ENCODE measurements around the gene LGALS9C. TPM values are rescaled to one million over a fixed set of nuclear protein-coding genes. Genes with fewer than 3 reads are reported as not detected.
"Not testable (repeated sequence)": the region's sequence is repeated elsewhere in the genome, so short reads cannot be mapped to it uniquely, and the experiment has no call there.

The LGALS9C gene
- total RNA-seq, 1 donor from 2014 or later, result not detected

DNA sequence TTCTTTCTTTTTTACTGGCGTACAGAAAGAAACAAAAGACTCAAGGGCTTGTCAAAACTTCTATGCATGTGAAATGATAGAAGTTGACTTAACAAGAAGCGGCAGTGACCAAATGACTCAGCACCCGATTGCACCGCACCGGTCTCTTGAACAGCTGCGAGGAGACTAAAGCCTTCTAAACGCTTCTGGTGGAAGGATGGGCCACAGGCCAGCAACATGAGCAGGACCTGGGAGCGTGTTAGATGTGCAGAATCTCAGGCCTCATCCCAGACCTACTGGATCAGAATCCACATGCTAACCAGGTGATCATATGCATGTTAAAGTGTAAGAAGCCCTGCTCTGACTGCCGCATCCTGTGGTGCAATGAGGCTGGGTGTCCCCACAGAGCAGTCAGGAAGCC is 31.1 kb downstream of the LGALS9C start:
- H3K36me3 Mint-ChIP-seq (ENCODE audit: low read depth); DNase-seq (ENCODE audit: low spot score); H3K27ac Mint-ChIP-seq (ENCODE audit: unreplicated experiment); H3K9me3 Mint-ChIP-seq (ENCODE audit: low read depth); H3K27me3 Mint-ChIP-seq (ENCODE audit: low read depth); H3K4me3 Mint-ChIP-seq (ENCODE audit: unreplicated experiment); H3K4me1 Mint-ChIP-seq (ENCODE audit: low read depth): not testable (repeated sequence)

DNA sequence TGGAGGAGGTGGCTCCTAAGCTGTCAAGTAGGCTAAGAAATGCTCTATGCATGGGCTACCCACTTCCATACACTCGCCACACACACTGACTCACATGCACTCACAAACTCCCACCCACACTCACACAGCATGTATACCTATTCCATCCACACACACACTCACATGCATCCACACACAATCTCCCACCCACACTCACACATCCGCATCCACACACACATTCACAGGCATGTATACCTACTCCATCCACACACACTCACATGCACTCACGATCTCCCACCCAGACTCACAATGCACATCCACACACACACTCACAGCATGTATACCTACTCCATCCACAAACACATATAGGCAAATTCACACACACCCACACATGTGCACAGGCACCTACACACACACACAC is 32.1 kb downstream of the LGALS9C start:
- not testable (repeated sequence) for H3K4me3 Mint-ChIP-seq (ENCODE audit: unreplicated experiment); H3K36me3 Mint-ChIP-seq (ENCODE audit: low read depth); H3K9me3 Mint-ChIP-seq (ENCODE audit: low read depth); H3K4me1 Mint-ChIP-seq (ENCODE audit: low read depth); DNase-seq (ENCODE audit: low spot score); H3K27me3 Mint-ChIP-seq (ENCODE audit: low read depth); H3K27ac Mint-ChIP-seq (ENCODE audit: unreplicated experiment)

DNA sequence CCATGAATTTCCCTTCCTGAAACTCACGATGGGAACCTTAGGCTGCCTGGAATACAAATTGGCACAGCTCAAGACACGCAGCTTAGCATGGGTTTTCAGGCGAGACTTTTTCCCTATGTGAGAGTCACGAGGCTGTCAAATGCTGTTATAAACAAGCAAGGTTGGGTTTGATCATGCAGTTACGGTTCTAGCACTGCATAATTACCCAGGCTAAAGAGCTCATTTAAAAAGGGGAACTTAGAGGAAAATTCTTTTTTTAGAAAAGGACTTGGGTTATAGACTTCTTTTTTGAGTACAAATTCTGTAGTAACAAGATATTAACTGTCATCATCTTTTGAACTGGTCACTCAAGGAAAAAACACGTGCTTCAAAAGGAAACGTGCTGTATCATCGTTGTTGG is 44.5 kb downstream of the LGALS9C start:
- not testable (repeated sequence) for DNase-seq (ENCODE audit: low spot score); H3K36me3 Mint-ChIP-seq (ENCODE audit: low read depth); H3K4me1 Mint-ChIP-seq (ENCODE audit: low read depth); H3K27me3 Mint-ChIP-seq (ENCODE audit: low read depth); H3K4me3 Mint-ChIP-seq (ENCODE audit: unreplicated experiment); H3K9me3 Mint-ChIP-seq (ENCODE audit: low read depth); H3K27ac Mint-ChIP-seq (ENCODE audit: unreplicated experiment)

DNA sequence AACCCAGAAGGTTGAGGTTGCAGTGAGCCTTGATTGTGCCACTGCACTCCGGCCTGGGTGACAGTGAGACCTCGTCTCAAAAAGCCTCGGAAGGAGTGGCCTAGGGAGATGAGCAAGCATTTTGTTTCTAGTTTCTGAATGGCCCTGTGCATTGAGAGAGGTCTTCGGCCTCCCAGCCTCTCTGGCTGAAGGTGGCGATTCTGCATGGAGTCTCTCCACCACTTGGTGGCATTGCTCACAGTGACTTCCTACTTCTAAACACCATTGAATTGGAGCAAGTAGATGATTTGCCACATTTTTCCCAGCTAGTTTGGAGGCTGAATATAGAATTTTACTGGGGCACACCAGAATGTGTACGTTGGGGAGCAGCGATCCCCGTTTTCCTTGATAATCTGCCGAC is 48.4 kb downstream of the LGALS9C start:
- DNase-seq (ENCODE audit: low spot score); H3K9me3 Mint-ChIP-seq (ENCODE audit: low read depth); H3K36me3 Mint-ChIP-seq (ENCODE audit: low read depth); H3K4me1 Mint-ChIP-seq (ENCODE audit: low read depth); H3K27ac Mint-ChIP-seq (ENCODE audit: unreplicated experiment); H3K27me3 Mint-ChIP-seq (ENCODE audit: low read depth); H3K4me3 Mint-ChIP-seq (ENCODE audit: unreplicated experiment): not testable (repeated sequence)
- TF ChIP-seq, protein P1, sequence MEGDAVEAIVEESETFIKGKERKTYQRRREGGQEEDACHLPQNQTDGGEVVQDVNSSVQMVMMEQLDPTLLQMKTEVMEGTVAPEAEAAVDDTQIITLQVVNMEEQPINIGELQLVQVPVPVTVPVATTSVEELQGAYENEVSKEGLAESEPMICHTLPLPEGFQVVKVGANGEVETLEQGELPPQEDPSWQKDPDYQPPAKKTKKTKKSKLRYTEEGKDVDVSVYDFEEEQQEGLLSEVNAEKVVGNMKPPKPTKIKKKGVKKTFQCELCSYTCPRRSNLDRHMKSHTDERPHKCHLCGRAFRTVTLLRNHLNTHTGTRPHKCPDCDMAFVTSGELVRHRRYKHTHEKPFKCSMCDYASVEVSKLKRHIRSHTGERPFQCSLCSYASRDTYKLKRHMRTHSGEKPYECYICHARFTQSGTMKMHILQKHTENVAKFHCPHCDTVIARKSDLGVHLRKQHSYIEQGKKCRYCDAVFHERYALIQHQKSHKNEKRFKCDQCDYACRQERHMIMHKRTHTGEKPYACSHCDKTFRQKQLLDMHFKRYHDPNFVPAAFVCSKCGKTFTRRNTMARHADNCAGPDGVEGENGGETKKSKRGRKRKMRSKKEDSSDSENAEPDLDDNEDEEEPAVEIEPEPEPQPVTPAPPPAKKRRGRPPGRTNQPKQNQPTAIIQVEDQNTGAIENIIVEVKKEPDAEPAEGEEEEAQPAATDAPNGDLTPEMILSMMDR (IDR thresholded peaks at IDR 0.05), result peak; percentile 7

DNA sequence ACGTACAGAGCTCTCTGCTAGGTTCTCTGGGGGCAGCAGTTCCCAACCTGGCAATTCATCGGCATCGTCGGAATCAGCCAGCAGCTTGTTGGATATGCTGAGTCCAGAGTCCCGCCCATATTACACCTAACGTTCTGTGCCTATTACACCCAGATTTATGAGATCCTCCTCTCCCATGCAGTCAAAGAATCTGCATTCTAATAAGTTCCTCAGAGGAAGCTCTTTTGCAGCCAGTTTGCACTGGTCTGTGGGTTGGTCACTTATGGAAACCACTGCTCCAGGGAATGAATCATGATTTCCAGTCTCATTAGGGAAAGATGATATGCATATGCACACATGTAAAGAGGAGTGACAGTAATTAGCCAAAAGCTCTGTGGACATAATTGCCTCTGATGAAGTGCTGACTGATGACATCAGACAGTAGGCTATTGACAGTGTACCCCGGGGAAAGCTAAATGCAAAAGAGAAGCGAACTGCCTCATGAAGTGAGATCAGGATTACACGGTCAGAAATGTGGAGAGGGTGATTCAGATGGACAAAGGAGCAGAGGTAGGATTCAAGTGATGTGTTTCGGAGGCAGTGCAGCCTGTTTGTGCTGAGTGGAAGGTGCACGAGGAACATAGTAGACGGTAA is 49.7 kb downstream of the LGALS9C start:
- DNase-seq (ENCODE audit: low spot score); H3K4me3 Mint-ChIP-seq (ENCODE audit: unreplicated experiment); H3K27me3 Mint-ChIP-seq (ENCODE audit: low read depth); H3K27ac Mint-ChIP-seq (ENCODE audit: unreplicated experiment); H3K36me3 Mint-ChIP-seq (ENCODE audit: low read depth); H3K9me3 Mint-ChIP-seq (ENCODE audit: low read depth); H3K4me1 Mint-ChIP-seq (ENCODE audit: low read depth): not testable (repeated sequence)

DNA sequence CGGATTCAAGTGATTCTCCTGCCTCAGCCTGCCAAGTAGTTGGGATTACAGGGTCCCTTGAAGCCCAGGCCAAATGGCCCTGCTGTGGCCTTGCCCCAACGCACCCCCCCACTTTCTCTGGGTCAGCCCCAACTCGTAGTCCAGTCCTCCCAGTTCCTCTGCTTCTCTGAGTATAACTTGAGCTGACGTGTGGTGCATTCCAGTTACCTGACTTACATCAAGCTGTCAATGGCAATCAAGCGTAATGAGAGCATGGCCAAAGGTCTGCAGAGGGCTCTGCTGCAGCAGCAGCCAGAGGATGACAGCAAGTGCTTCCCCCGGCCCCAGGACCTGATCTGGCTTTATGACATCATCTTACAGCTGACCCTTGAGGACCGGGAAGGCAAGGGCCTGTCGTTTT is 50.8 kb downstream of the LGALS9C start:
- H3K27me3 Mint-ChIP-seq (ENCODE audit: low read depth); H3K36me3 Mint-ChIP-seq (ENCODE audit: low read depth); H3K4me1 Mint-ChIP-seq (ENCODE audit: low read depth); H3K9me3 Mint-ChIP-seq (ENCODE audit: low read depth); DNase-seq (ENCODE audit: low spot score); H3K27ac Mint-ChIP-seq (ENCODE audit: unreplicated experiment); H3K4me3 Mint-ChIP-seq (ENCODE audit: unreplicated experiment): not testable (repeated sequence)

DNA sequence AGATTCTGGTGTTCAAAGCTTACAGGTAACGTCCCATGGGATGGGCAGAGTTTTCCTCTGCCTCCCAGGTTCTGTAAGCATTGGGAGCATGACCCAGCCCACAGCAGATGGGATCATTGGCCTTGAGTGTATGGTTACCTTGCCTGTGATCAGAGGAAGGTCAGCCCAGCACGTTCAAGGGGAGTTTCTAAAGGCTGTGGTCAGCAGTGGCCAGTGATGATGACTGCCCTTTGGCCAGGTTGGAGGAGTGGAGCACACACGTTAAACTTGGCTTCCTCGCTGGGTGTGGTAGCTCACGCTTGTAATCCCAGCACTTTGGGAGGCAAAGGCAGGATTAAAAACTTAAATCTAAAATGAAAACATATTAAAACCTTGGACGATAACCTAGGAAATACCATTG is 51.8 kb downstream of the LGALS9C start:
- not testable (repeated sequence) for H3K36me3 Mint-ChIP-seq (ENCODE audit: low read depth); H3K4me1 Mint-ChIP-seq (ENCODE audit: low read depth); H3K27ac Mint-ChIP-seq (ENCODE audit: unreplicated experiment); H3K4me3 Mint-ChIP-seq (ENCODE audit: unreplicated experiment); H3K9me3 Mint-ChIP-seq (ENCODE audit: low read depth); DNase-seq (ENCODE audit: low spot score); H3K27me3 Mint-ChIP-seq (ENCODE audit: low read depth)

DNA sequence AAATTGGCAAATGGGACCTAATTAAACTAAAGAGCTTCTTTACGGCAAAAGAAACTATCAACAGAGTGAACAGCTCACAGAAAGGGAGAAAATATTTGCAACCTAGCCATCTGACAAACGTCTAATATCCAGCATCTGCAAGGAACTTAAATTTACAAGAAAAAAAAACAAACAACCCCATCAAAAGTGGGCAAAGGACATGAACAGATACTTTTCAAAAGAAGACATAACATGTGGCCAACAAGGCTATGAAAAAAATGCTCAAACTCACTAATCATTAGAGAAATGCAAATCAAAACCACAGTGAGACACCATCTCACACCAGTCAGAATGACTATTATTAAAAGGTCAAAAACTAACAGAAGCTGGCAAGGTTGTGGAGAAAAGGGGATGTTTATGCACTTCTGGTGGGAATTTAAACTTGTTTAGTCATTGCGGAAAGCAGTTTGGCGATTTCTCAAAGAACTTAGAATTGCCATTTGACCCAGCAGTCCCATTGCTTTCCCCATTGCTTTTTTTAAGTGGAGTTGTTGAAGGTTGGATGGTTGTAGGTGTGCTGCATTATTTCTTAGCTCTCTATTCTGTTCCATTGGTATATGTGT is 52.4 kb downstream of the LGALS9C start:
- not testable (repeated sequence) for H3K4me3 Mint-ChIP-seq (ENCODE audit: unreplicated experiment); H3K4me1 Mint-ChIP-seq (ENCODE audit: low read depth); DNase-seq (ENCODE audit: low spot score); H3K27me3 Mint-ChIP-seq (ENCODE audit: low read depth); H3K36me3 Mint-ChIP-seq (ENCODE audit: low read depth); H3K27ac Mint-ChIP-seq (ENCODE audit: unreplicated experiment); H3K9me3 Mint-ChIP-seq (ENCODE audit: low read depth)

DNA sequence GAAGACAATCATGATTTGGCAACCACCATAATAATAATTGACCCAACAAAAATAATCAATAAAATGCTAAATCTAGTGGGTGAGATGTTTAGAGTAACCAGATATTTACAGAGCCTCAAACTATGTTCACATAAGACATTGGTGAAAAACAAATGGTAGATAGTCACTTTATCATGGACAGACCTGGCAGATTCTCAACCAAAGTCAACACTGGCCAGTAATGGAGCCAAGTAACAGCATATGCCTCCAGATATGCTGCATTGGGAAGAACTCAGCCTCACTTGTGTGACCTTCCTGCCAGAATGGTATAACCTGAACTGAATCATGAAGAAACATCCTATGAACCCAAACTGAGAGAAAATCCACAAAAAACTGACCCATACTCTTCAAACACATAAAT is 53.8 kb downstream of the LGALS9C start:
- DNase-seq (ENCODE audit: low spot score); H3K36me3 Mint-ChIP-seq (ENCODE audit: low read depth); H3K27me3 Mint-ChIP-seq (ENCODE audit: low read depth): not testable (repeated sequence)

DNA sequence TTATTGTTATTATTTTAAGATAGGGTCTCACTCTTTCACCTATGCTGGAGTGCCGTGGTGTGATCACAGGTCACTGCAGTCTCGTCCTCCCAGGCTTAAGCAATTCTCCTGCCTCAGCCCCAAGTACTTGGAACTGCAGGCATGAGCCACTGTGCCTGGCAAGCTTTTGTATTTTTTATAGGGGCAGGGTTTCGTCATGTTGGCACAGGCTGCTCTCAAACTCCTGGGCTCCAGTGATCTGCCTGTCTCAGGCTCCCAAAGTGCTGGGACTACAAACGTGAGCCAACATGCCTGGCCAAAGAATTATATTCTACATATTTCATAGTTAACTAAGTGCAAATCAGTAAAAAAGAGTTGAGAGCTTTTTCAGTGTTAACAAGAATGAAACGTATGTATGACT is 65.6 kb downstream of the LGALS9C start:
- H3K9me3 Mint-ChIP-seq (ENCODE audit: low read depth); H3K36me3 Mint-ChIP-seq (ENCODE audit: low read depth); DNase-seq (ENCODE audit: low spot score); H3K27ac Mint-ChIP-seq (ENCODE audit: unreplicated experiment); H3K4me1 Mint-ChIP-seq (ENCODE audit: low read depth); H3K27me3 Mint-ChIP-seq (ENCODE audit: low read depth); H3K4me3 Mint-ChIP-seq (ENCODE audit: unreplicated experiment): not testable (repeated sequence)

More for the DNA sequence above, 53.8 kb downstream of the LGALS9C start:
- H3K4me1 Mint-ChIP-seq (ENCODE audit: low read depth); H3K9me3 Mint-ChIP-seq (ENCODE audit: low read depth); H3K4me3 Mint-ChIP-seq (ENCODE audit: unreplicated experiment); H3K27ac Mint-ChIP-seq (ENCODE audit: unreplicated experiment): not testable (repeated sequence)

DNA sequence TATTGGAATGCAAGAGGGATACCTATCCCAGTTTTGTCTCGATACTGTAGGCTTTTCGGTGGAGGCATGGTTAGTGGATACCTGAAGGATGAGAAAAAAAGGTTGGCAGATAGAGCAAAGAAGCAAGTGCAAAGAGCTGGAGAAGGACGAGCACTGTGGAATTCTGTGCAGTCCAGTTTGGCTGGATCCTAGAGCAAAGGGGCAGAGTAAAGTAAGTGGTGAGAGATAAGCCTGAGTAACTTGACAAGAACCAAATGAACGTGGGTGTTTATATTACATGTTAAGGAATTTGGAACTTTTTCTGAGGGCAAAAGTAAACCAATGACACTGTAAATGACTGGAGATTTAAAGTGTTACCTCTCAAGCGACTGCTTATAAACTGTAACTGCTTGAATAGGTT is 66.3 kb downstream of the LGALS9C start:
- not testable (repeated sequence) for H3K27me3 Mint-ChIP-seq (ENCODE audit: low read depth); DNase-seq (ENCODE audit: low spot score); H3K27ac Mint-ChIP-seq (ENCODE audit: unreplicated experiment); H3K4me1 Mint-ChIP-seq (ENCODE audit: low read depth); H3K36me3 Mint-ChIP-seq (ENCODE audit: low read depth); H3K9me3 Mint-ChIP-seq (ENCODE audit: low read depth); H3K4me3 Mint-ChIP-seq (ENCODE audit: unreplicated experiment)
